ENCODE results near the gene FXYD2.
"Not testable (repeated sequence)": the region's sequence is repeated elsewhere in the genome, so short reads cannot be mapped to it uniquely, and the experiment has no call there.

The FXYD2 gene

GRCh38 chr11:117817368-117818040 is 7.0 kb downstream of the FXYD2 start:
- no peak for TF ChIP-seq ZFX (IDR thresholded peaks at IDR 0.05)
- peak; percentile 97 for TF ChIP-seq CTCF (conservative IDR thresholded peaks at IDR 0.05)
- no peak overlapping the region for H3K27ac ChIP-seq

- H3K27ac ChIP-seq: no peak overlapping the region
- no peak for TF ChIP-seq ZFX (IDR thresholded peaks at IDR 0.05)
- TF ChIP-seq CTCF (conservative IDR thresholded peaks at IDR 0.05): no peak
These were observed 7.6 kb downstream of the FXYD2 start for GRCh38 chr11:117816846-117817367.

- no peak overlapping the region for H3K27ac ChIP-seq
These were observed 8.3 kb downstream of the FXYD2 start for GRCh38 chr11:117816151-117816741.

GRCh38 chr11:117815262-117815803 is 9.2 kb downstream of the FXYD2 start:
- no peak overlapping the region for H3K27ac ChIP-seq

More at GRCh38 chr11:117816151-117816741, 8.3 kb downstream of the FXYD2 start:
- TF ChIP-seq CTCF (conservative IDR thresholded peaks at IDR 0.05): no peak
- no peak for TF ChIP-seq ZFX (IDR thresholded peaks at IDR 0.05)

GRCh38 chr11:117814766-117815261 is 9.7 kb downstream of the FXYD2 start:
- TF ChIP-seq ZFX (IDR thresholded peaks at IDR 0.05) (no peak), CTCF (conservative IDR thresholded peaks at IDR 0.05) (no peak)
- H3K27ac ChIP-seq: no peak overlapping the region

More at GRCh38 chr11:117815262-117815803, 9.2 kb downstream of the FXYD2 start:
- TF ChIP-seq CTCF (conservative IDR thresholded peaks at IDR 0.05) (no peak), ZFX (IDR thresholded peaks at IDR 0.05) (no peak)

- TF ChIP-seq ZFX (IDR thresholded peaks at IDR 0.05): no peak
- TF ChIP-seq CTCF (conservative IDR thresholded peaks at IDR 0.05): no peak
- no peak overlapping the region for H3K27ac ChIP-seq
These were observed 10.3 kb downstream of the FXYD2 start for GRCh38 chr11:117814204-117814765.

- not testable (repeated sequence) for H3K27ac ChIP-seq
These were observed 14.5 kb downstream of the FXYD2 start for GRCh38 chr11:117810056-117810451.
